ENCODE measurements around the gene FOXN3.

Gene FOXN3

GRCh38 chr14:89417091-89417464 lies at the start of gene FOXN3:
TSS of gene FOXN3 (minus strand) at chr14:89417233. CDS start at chr14:89412476, 4,757 bp downstream.
- no peak for FAIRE-seq

DNA sequence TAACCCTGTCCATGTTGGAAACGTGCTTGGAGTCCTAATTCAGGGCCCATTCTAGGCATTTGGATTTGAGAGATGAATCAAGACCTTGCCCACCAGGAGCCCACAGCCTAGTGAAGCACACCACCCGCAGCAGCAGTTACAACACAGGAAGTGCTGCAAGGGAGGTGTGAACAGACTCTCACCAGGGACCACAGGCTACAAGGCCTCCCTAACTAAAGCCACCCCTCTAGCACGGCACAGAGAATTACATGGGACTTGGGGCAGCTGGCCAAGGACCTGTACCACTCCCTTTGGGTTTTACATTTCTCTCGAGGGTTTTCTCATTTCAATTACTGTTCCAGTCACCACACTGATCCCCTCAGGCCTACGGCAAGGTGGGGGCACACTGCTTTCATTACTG lies 49.5 kb upstream of the FOXN3 start:
- no peak for FAIRE-seq

DNA sequence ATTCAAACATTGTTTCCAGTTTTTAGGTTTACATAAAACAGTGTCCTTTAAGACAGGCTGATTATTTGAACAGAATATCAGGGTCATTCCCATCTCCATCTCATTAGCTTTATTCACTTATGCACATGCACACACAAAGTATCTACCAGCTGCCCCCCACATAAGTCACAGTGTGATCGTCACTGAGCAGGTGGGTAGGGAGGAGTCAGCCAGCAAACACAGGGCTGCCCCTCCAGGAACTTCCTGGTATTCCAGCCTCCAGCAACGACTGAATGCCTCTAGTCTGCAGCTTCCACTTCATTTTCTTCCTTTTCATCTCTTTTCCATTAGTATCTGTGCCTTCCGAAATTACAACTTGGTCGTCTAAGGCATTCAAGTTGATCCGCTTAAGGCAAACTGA lies 48.8 kb upstream of the FOXN3 start:
- no peak for FAIRE-seq

DNA sequence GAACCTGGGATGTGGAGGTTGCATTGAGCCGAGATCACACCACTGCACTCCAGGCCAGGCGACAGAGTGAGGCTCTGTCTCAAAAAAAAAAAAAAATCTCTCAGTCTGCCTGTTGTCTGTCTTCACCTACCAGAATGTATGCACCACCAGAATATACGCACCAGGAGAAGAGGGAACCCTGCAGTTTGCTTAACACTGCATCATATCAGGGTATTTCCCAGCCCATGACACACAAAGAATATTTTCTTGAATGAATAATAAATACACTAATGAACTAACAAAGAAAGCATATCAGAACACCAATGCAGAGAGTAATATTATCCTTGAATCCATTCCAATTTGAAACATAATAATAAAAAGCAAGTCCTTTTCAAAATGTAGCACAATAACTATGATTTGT lies 44.2 kb upstream of the FOXN3 start:
- no peak for FAIRE-seq

- FAIRE-seq = no peak
Observed at GRCh38 chr14:89458713-89459420, 41.8 kb upstream of the FOXN3 start.

DNA sequence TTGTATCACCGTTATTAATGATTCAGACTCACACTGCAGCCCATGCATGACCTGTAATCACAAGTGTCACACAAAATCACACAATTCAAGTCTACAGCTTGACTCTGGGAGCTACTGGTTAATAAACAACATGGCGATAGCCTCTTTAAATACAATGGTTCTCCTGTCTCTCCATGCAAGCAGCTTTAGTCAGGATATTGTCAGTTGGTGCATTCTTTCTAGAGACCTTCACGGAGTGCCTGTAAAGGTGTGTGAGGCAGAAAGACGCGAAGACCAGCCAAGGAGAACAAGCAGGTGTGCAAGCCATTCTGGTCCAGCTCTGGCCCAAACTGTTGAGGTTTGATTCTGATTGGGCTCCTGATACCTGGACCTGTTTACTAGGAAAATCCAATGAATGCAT lies 40.0 kb upstream of the FOXN3 start:
- no peak for FAIRE-seq

DNA sequence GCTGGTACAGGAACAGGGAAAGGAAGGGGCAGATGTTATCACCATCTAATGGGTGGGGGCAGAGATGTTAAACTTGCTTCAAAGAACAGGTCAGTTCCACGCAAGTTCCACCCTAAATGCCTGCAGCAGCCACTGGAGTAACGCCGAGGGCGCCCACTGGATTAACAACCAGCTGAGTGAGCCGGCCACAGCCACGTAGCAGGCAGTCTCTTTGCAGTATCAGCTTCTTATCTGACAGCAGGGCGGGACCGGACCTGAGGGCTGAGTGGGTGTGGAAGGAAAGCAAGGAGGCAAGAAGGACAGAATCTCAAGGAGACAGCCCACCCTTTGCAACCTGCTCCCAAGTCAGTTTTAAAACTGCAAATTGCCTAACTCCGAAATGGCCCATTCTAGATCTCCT lies 38.4 kb upstream of the FOXN3 start:
- no peak for FAIRE-seq

GRCh38 chr14:89454996-89455395 lies 38.0 kb upstream of the FOXN3 start:
- no peak for FAIRE-seq

DNA sequence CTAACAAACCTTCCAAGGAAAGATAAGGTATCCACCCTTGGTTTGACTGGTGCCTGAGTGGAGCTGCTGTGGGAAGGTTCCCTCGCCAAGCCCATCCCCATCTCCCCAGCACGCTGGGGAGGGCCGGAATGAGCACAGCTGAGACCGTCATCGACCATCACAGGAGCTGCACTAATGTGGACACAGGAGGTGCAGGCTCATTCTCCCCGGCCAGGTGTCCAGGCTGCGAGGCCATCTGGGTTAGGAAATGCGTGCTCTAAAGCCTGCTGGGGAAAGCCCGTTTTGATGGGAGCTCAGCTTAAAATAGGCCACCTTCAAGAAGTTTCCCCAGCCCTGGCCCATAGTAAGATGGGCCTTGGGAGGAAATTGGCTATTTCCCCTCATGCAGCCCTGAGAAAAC lies 35.2 kb upstream of the FOXN3 start:
- FAIRE-seq = no peak

GRCh38 chr14:89451229-89451628 lies 34.2 kb upstream of the FOXN3 start:
- no peak for FAIRE-seq

- FAIRE-seq = no peak
Observed at GRCh38 chr14:89447182-89447944, 30.3 kb upstream of the FOXN3 start.

DNA sequence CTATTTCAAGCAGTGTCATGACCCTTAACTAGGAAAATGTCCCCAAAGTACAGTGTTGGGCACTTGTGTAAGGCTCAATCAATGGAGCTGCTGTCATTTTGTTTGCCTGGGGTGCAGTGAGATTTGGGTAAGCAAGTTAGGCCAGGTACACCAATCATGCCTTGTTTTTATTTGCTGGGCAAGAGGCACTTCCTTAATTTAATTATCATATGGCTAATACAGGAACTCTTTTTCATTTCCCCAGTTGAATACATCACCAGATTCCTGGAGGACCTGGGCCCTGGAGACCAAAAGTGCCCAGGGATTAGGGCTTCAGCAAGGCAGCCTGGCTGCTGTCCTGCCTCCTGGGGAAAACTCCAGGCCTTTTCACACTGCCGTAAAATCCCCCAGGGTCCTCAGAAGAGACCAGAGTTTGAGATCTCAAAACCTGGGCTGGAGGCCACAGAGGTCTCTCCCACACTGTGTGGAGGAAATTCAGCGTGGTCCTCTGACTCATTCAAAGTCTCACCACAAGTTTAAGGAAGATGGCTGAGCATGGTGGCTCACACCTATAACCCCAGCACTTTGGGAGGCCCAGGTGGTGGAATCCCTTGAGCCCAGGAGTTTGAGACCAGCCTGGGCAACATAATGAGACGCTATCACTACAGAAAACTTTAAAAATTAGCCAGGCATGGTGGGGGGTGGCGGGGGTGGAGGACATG lies 28.4 kb upstream of the FOXN3 start:
- FAIRE-seq = no peak

GRCh38 chr14:89444516-89445125 lies 27.6 kb upstream of the FOXN3 start:
- FAIRE-seq = no peak

GRCh38 chr14:89444044-89444443 lies 27.0 kb upstream of the FOXN3 start:
- FAIRE-seq = no peak

DNA sequence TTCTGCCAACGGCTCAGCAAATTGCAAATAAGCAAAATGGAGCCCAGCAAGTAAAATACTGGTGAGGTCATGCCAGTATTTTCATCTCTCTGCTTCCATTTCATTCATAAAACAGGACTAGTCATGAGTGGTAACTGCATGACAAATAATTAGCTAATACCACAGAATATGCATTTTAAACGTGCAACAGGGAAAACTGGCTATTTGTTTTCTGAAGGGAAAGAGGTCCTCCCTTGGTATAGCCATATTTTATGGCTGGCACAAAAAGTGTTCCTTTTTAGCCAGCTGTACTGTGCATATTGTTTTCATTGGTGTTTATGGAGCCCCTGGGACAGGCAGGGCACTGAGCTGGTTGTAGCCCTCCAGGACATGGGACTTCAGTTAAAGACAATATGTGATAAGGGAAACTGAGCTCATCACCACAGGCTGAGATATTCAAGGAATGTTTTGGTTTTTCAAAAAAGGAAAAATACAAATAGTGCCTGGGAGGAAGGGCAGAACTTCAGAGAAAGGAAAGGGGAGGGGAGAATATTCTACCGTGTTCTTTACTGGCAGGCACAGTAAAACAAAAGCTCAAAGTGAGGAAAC lies 26.1 kb upstream of the FOXN3 start:
- no peak for FAIRE-seq

- no peak for FAIRE-seq
Observed at GRCh38 chr14:89442280-89442679, 25.2 kb upstream of the FOXN3 start.

GRCh38 chr14:89440986-89441909 lies 24.2 kb upstream of the FOXN3 start:
- FAIRE-seq = no peak

DNA sequence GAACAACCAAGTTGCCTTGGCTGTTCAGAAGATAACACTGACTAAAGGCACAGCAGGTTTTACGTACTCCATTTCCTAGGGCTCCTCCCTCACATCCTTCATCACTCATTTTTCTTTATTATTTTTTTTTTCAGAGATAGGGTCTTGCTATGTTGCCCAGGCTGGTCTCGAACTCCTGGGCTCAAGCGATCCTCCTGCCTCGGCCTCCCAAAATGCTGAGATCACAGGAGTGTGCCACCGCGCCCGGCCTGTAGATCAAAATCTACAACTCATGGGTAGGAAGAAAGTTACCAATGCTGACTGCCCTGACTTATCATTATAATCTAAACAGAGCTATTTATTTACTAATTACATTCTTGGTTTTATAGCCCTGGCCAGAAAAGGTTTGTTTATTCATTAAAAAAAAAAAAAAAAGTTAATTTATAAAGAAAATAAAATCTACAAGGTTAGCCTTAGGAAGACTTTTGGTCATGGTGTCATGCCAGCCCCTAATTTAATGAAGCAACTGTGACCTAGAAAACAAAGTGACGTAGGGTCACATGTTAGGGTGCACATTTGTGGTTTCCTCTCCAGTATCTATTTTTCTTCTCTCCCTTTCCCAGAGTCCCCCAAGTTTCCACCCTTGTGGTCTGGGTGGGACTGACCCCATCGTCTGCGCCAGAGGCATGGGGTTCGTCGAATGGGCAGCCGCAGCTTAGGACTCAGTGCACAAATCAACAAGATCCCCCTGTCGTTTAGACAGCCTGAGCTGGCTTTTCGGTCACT lies 19.0 kb upstream of the FOXN3 start:
- FAIRE-seq = no peak

DNA sequence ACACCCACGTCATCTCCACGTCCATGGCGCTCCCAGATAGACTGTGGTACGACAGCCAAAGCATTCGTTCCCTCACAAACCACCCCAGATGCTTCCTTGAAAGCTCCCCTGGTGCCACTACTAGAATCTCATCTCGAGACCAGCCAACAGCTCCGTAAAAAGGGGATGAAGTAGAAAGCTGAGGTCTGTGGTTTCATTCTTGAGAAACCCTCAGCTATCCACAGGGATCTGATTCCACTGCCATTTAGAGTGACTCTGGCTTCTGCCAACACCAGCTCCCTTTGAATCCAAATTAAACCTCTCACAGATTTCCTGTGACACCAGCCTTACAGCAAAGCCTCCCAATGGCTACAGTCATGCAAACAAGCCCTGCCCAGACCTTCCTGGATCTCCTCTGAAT lies 18.5 kb upstream of the FOXN3 start:
- FAIRE-seq = no peak

GRCh38 chr14:89432226-89432625 lies 15.2 kb upstream of the FOXN3 start:
- no peak for FAIRE-seq

Measured in islet of Langerhans (tissue), 1 donor.